Loucy (cell line): ENCODE measurements around the gene RUVBL2.

Experiments used
- EZH2phosphoT487 ChIP-seq: fragments of 200-600 bp; IDR thresholded peaks from 2 replicates; pipeline ENCODE4 v1.6.1; 2018; ENCODE audit warnings: antibody characterized with exemption, mild to moderate bottlenecking, moderate library complexity, borderline replicate concordance
- TF ChIP-seq, protein P1 (sequence below): fragments of 200-600 bp; sonication (generic); conservative IDR thresholded peaks from 2 replicates; pipeline ENCODE4 v1.5.1; 2014; ENCODE audit warnings: mild to moderate bottlenecking, antibody characterized with exemption, low read length

DNA sequence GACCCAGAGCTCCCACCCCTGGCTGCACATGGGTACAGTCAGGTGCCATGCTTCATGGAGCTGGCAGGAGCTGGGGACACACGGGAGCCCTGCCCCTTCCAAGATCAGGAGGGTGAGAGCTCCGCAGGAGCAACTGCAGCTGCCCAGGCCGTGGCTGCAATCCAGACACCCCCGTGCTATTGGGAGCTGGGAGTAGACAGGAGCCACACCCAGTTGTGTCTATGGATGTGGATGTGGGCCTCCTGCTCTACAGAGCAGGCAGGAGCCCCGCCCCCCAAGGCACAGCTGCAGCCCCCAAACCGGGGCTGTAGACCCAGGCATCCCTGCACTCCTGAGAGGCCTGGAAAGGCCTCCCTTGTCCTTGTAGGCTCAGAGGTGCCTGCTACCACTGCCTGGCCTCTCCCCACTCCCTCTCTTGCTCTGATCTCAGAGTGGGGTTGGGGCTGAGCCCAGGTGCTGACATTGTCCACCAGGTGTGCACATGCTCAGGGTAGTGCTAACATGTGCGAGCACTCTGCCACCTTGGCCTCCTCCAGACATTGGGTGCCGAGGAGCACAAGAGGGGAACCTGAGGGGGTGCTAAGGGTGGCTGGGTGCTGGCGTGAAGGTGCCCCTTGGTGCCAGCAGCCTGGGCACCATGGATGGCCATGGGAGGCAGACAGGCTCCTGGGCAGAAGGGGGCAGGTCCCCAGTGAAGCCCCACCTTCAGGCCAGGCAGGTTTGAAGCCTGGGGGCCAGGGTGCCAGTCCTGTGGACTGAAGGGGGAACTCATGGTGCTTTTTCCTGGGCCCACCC is 47.0 kb upstream of the RUVBL2 start:
- TF ChIP-seq, protein P1, sequence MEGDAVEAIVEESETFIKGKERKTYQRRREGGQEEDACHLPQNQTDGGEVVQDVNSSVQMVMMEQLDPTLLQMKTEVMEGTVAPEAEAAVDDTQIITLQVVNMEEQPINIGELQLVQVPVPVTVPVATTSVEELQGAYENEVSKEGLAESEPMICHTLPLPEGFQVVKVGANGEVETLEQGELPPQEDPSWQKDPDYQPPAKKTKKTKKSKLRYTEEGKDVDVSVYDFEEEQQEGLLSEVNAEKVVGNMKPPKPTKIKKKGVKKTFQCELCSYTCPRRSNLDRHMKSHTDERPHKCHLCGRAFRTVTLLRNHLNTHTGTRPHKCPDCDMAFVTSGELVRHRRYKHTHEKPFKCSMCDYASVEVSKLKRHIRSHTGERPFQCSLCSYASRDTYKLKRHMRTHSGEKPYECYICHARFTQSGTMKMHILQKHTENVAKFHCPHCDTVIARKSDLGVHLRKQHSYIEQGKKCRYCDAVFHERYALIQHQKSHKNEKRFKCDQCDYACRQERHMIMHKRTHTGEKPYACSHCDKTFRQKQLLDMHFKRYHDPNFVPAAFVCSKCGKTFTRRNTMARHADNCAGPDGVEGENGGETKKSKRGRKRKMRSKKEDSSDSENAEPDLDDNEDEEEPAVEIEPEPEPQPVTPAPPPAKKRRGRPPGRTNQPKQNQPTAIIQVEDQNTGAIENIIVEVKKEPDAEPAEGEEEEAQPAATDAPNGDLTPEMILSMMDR, result no peak
- no peak for TF ChIP-seq EZH2phosphoT487
